NB4 (cell line): ENCODE data around the gene PPARA.

Experiments used
- DNase-seq: peaks from one replicate; pipeline ENCODE4 v3.0.0; 2010; ENCODE audit warnings: low read depth
- H3K4me3 ChIP-seq: one replicate; pipeline ENCODE4 v1.5.1; 2011; ENCODE audit warnings: mild to moderate bottlenecking, low read depth, low read length, moderate library complexity
- MAX ChIP-seq: IDR thresholded peaks from 2 replicates; pipeline ENCODE4 v1.6.1; 2011; ENCODE audit warnings: low read depth, low read length
- MYC ChIP-seq: IDR thresholded peaks from 2 replicates; pipeline ENCODE4 v1.6.1; 2011; ENCODE audit warnings: low read depth, low read length
- POLR2A ChIP-seq: IDR thresholded peaks from 2 replicates; pipeline ENCODE4 v1.6.1; 2011; ENCODE audit warnings: mild to moderate bottlenecking; ENCODE audit not compliant: insufficient read length; ENCODE audit errors: extremely low read depth
- TF ChIP-seq, protein P1 (sequence below): IDR thresholded peaks from one replicate; pipeline ENCODE4 v1.5.1; 2012; ENCODE audit warnings: low read depth, low read length

The PPARA gene

GRCh38 chr22:46292732-46293131, 142.4 kb downstream of the PPARA start:
- H3K4me3 ChIP-seq, result no peak overlapping the region
- DNase-seq, result no peak
- TF ChIP-seq, protein P1, sequence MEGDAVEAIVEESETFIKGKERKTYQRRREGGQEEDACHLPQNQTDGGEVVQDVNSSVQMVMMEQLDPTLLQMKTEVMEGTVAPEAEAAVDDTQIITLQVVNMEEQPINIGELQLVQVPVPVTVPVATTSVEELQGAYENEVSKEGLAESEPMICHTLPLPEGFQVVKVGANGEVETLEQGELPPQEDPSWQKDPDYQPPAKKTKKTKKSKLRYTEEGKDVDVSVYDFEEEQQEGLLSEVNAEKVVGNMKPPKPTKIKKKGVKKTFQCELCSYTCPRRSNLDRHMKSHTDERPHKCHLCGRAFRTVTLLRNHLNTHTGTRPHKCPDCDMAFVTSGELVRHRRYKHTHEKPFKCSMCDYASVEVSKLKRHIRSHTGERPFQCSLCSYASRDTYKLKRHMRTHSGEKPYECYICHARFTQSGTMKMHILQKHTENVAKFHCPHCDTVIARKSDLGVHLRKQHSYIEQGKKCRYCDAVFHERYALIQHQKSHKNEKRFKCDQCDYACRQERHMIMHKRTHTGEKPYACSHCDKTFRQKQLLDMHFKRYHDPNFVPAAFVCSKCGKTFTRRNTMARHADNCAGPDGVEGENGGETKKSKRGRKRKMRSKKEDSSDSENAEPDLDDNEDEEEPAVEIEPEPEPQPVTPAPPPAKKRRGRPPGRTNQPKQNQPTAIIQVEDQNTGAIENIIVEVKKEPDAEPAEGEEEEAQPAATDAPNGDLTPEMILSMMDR, result no peak
- TF ChIP-seq MYC (no peak), POLR2A (no peak), MAX (no peak)
